A673 (cell line): ENCODE data around the gene STX1B.

Source experiments
- EZH2 ChIP-seq: fragments of 200-600 bp; sonication (generic); IDR thresholded peaks from 2 replicates; pipeline ENCODE4 v1.6.1; 2017; ENCODE audit warnings: borderline replicate concordance, low read depth, mild to moderate bottlenecking, mixed read lengths, antibody characterized with exemption, low read length; ENCODE audit not compliant: poor library complexity, severe bottlenecking
- TF ChIP-seq, protein P1 (sequence below): fragments of 300-800, 200-600 bp; sonication (generic); conservative IDR thresholded peaks from 2 replicates; pipeline ENCODE4 v1.5.1; 2017; ENCODE audit warnings: low read depth, mild to moderate bottlenecking, antibody characterized with exemption, low read length, moderate library complexity, mixed read lengths

DNA sequence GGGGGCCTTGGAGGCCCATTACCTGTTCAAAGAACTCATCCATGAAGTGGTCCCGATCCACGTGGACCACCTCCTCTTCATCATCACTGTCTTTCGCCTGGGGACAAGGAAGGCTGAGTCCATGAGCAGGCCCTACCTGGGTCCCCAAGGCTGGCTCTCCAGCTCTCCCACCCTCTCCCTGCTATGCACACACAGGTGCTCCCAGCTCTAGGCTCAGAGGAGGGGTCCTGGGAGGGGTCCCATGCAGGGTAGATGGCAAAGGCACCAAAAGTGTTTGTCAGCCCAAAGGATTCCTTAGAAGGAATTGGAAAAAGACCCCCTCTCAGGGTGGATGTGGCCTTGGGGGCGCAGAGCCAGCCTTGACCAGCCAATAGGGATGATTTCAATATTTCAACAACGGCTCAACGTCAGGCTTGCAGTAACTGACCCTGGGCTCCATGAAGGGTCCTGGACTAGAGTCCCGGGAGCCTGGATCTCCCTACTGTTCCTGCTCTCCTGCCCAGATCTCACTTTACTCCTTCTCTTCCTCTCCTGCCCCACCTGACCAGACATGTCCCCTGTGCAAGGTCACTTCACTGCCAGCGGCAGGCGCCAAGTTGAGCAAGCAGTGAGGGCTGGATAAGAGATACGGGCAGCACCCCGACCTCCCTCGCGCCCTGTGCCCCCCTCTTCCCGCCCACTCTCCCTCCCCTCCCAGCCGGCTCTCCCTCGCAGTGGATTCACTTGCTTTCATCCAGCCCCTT, 8.8 kb downstream of the STX1B start:
- TF ChIP-seq, protein P1, sequence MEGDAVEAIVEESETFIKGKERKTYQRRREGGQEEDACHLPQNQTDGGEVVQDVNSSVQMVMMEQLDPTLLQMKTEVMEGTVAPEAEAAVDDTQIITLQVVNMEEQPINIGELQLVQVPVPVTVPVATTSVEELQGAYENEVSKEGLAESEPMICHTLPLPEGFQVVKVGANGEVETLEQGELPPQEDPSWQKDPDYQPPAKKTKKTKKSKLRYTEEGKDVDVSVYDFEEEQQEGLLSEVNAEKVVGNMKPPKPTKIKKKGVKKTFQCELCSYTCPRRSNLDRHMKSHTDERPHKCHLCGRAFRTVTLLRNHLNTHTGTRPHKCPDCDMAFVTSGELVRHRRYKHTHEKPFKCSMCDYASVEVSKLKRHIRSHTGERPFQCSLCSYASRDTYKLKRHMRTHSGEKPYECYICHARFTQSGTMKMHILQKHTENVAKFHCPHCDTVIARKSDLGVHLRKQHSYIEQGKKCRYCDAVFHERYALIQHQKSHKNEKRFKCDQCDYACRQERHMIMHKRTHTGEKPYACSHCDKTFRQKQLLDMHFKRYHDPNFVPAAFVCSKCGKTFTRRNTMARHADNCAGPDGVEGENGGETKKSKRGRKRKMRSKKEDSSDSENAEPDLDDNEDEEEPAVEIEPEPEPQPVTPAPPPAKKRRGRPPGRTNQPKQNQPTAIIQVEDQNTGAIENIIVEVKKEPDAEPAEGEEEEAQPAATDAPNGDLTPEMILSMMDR = no peak
- no peak for TF ChIP-seq EZH2
